22Rv1 (cell line): ENCODE data around the gene ECE2.

Experiments
- ZFX ChIP-seq: fragments of 450-650 bp; IDR thresholded peaks from 2 replicates; pipeline ENCODE4 v1.6.1; 2017; ENCODE audit warnings: antibody characterized with exemption, borderline replicate concordance
- TF ChIP-seq, protein P1 (sequence below): fragments of 450-650 bp; IDR thresholded peaks from 2 replicates; pipeline ENCODE4 v1.5.1; 2017; ENCODE audit warnings: mild to moderate bottlenecking

DNA sequence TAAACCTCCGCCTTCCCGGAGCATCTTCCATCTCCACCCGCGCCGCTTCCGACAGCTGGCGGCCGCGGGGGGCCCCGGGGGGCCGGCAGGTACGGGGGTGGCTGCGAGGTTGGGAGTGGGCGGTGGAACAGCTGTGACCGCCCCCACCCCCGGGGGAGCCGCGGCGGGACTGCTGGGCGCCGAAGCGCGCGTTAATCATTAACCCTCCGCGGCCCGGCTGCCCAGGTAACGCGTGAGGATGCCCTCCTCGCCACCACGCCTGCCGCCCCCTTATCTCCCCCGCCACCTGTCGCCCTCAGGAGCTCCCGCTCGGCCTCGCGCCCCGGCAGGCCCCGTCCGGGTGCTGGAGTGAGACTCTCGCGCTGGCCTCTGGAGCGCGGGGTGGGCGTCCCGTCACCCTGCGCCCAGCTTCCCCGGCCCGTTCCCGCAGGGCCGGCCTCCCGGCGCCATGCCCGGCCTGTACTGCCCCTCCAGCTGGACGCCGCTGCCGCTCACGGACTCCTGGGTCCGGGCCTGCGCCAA is 45.7 kb upstream of the ECE2 start:
- TF ChIP-seq, protein P1, sequence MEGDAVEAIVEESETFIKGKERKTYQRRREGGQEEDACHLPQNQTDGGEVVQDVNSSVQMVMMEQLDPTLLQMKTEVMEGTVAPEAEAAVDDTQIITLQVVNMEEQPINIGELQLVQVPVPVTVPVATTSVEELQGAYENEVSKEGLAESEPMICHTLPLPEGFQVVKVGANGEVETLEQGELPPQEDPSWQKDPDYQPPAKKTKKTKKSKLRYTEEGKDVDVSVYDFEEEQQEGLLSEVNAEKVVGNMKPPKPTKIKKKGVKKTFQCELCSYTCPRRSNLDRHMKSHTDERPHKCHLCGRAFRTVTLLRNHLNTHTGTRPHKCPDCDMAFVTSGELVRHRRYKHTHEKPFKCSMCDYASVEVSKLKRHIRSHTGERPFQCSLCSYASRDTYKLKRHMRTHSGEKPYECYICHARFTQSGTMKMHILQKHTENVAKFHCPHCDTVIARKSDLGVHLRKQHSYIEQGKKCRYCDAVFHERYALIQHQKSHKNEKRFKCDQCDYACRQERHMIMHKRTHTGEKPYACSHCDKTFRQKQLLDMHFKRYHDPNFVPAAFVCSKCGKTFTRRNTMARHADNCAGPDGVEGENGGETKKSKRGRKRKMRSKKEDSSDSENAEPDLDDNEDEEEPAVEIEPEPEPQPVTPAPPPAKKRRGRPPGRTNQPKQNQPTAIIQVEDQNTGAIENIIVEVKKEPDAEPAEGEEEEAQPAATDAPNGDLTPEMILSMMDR: no peak
- no peak for TF ChIP-seq ZFX
